Transverse colon (tissue), 3 donors: Measurements from ENCODE around the gene TAC4.

ENCODE experiments used
- CTCF ChIP-seq, 5 experiments: fragments of 200-600 bp in 3 of 5; fragments of 450-650 bp in 2 of 5; sonication (generic) in 3 of 5; IDR thresholded peaks; 1 replicate in 2 of 5; 2 replicates in 3 of 5; pipeline ENCODE4 v1.5.1; 2016 to 2017; ENCODE audit warnings: antibody characterized with exemption in 5 of 5, inconsistent platforms in 3 of 5, mild to moderate bottlenecking in 2 of 5, moderate library complexity in 1 of 5
- EP300 ChIP-seq: sonication (generic); formaldehyde crosslinking; IDR thresholded peaks from one replicate; pipeline ENCODE4 v1.6.1; 2017; ENCODE audit warnings: antibody characterized with exemption, low read depth
- POLR2A ChIP-seq: fragments of 450-650 bp; IDR thresholded peaks from one replicate; pipeline ENCODE4 v1.6.1; 2016; ENCODE audit warnings: antibody characterized with exemption, mild to moderate bottlenecking, moderate library complexity

- no peak for TF ChIP-seq CTCF (IDR thresholded peaks at IDR 0.05)
- TF ChIP-seq POLR2A: no peak
- no peak for TF ChIP-seq EP300
Measured at GRCh38 chr17:49842846-49843245, 5.0 kb downstream of the TAC4 start.
